ENCODE data around the gene LRRC1.

LRRC1 gene

DNA sequence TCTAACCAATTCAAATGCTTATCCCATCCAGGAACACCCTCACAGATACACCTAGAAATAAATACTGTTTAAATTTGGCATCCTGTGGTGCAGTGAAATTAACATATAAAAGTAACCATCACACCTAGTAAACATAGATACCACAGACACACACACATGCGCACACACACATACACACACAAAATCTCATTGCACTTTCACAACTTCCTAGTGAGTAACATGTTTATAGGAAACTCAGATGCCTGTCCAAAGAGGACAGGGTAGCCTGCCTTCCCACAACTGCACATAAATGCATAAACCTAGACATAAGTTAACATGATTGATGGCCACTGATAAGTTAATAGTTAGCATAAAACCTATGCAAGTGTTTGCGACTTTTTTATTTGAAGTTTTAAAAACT lies 56.8 kb downstream of the LRRC1 start:
- no peak for FAIRE-seq

DNA sequence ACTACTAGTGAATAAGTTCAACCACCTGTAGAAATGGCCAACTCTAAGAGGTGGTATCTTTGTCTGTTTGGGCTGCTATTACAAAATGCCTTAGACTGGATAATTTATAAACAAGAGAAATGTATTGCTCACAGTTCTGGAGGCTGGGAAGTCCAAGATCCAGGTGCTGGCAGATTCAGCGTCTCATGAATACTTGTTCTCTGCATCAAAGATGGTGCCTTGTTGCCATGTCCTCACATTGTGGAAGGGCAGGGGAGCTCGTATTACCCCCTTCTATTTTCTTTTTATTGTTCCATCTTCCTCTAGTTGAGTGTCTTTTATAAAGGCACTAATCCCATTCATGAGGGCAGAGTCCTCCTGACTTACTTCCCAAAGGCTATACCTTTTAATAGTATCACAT lies 58.0 kb downstream of the LRRC1 start:
- FAIRE-seq = no peak

DNA sequence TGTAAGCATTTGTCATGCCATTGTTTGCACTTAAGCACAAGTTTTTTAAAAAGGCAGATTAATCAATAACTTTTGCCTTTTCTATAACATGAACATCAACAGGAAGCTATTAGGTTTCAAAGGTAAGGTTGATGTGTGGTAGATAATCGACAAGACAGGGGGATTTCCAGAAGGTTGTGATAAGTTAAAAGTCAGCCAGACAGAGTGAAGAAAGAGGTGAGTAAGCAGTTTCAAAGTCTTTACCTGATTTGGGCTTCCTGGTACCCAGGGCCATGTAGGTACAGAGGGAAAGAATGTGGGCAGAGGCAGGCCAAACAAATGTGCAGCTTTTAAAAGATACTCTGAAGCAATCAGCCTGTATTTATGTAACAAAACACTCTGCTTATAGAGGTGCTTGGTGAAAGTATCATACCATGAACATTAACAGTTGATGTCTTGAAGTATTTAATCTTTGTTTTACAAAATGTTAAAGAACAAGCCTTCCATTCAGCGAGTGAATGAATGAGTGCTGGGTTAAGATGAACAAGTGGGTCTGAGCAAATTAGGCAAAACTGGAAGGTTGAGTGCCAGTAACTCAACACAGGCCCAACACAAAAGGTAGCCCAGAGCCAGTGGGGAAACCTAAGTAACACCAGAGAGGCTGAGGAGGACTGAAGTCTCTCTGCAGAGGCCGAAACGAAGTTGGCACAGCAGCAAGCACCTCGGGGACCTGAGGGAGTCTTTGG lies 60.2 kb downstream of the LRRC1 start:
- no peak for FAIRE-seq

DNA sequence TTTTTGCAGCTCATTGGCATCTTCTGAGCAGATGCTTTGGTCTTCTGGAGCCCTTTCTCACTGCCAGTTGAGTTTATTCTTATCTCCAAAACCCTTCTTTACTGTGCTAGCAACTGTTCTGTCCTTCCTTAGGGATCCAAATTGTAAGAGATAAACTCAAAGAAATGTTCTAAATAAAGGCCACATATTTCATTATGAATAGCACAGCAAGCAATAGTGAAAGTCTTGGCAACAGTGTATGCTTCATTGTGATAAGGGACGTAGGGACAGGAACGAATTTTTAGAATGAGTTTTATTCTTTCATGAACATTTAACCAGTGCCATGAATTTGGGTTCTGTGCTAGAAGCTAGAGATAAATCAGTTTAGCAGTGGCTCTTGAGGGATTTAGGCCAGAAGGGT lies 61.1 kb downstream of the LRRC1 start:
- FAIRE-seq = no peak

DNA sequence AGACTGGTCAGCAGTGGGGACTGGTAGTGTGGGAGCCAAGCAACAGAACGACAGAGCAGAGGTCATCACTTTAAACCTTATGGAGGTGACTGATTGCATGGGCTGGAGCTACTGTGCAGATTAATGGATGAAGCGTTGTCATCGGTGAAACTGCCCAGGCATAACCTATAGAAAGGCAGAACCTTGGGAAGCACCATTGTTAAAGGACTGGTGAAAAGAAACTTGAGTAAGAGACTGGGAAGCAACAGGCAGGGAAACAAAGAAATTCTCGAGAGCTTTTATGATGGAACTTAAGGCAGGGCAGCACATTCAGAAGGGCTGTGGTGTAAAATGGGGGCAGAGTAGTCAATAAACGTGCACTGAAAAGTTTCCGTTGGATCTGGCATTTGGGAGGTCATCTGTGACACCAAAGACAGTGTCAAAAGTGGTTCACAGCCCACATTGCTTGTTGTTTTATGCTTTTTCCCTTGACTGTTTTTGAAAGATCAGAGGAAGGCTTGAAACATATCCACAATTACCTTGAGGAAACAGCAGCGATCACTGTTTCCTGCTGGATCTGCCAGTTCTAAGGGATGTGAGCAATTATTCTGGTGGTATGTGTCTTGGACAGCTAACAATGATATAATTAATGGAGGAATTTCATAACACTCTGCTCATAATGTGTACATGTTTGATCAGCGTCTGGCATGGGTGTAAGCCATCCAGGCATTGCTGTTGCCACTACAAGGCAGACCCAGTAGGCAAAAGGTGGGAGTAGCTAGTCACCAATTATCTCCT lies 62.7 kb downstream of the LRRC1 start:
- no peak for FAIRE-seq

DNA sequence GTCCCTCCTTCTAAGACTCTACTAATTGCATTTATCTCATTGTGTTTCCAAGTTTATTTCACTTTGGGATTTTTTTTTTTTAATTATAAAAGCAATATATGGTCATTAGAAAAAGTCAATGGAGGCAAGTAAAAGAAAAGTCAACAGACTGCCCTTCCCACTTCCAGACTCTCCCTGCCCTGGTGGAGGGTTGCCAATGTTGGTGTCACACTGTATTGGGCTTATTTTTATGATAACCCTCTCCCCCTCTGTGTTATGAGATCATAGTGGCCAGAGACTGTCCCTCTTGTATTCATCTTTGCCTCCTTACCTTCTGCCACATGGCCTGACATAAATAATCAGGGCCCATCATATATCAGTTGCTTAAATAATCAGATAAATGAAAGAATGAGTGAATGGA lies 63.4 kb downstream of the LRRC1 start:
- no peak for FAIRE-seq

DNA sequence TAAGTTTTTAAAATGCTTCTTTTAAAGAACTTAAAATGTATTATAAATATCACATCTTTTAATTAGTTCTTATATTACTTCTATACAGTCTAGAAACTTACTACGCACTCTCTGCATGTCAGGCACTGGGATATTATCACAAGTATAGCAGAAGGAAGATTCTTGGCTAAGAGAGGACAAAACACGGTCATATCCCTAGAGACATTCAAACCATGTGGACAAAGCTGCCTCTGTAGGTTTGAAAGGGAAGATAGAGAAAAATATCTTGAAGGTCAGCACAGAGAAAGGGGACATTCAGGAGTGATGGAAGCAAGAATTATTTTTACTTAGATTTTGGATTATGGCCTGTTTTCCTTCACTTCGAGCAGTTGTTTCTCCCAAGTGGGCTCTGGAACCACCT lies 64.1 kb downstream of the LRRC1 start:
- no peak for FAIRE-seq

DNA sequence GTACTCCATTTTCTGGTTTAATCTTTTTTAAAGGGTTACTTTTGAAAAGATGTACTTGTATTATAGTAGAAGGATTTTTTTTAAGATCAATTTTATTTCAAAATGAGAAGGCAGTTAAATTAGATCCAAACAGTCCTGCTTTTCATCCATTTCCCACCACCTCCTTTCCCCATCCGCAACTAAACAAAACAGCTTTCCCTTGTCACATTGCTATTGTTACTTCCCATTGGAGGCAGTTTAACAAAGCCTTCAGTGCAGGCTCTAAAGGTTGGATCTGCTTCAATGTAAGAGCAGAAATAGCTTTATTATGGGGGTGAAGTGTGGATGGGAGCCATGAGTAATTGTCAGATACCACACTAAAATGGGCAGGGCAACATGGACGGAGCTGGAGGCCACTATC lies 65.7 kb downstream of the LRRC1 start:
- no peak for FAIRE-seq

DNA sequence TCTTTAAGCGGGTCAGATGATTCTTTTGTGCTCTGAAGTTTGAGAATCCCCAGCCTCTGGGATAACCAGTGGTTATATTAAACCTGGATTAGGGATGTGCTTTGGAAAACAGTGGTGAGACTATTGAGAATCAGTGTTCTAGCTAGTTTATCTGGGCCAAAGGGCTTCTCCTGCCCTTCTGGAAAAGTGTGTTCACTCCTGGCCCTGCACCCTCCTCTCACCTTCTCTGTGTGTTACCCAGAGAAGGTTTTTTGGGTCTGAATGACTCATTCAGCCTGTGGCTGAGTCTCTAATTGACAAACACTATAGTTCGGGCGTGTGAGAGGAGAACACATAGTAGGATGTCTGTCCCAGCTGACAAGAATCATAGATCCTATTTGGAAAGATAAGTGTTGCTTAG lies 66.7 kb downstream of the LRRC1 start:
- FAIRE-seq = no peak

DNA sequence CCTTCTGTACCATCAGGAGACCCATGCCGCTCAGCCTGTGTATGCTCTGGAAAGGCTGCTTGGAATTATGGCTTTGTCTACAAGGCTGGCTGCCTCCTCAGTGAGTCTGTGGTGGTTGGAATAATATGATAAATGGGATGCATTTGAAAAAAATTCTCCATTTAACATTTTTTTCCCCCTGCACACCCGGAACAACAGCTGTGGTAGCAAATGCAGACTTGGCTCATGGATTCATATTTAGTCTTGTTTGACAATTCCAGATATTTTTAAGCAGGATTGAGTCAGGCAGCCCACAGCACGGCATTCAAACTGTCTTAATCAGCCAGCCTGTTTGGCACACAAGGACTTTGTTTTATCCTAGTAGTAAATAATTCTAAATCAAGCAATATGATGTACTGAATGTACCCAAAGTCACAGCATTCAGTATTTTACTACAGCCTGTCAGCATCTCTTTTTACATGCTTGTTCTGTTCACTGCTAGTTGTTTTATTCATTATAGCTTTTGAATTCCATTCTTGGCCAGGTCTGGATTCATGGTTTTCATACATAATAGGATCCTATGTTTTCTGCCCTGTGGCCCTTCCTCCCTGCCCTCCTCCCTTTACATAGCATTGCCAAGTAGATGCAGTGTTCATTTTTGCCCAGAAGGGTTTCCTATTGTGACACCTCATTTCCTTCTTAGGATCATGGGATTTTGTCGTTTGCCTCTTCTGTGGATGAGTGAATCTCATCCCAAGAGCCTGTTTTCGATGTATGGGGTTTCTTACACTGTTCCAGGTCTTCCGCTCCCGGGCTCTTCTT lies 68.1 kb downstream of the LRRC1 start:
- FAIRE-seq = no peak

DNA sequence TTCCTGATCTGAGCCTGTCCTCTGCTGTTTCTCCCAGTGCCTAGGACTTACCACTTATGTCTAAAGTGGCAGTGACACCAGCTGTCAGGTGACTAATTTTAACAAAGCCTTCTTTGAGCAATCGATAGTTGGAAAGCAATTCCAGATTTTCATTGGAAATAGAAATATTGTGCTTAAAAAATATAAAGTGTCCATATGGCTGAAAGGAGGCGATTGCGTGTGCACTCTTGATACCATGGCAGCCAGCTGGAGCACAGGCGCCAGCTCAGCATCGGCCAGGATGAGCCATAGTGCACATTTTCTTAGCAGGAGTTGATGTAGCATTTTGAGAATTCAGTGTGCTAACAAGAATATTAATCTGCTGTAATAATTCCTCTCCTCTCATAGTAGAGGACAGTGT lies 70.0 kb downstream of the LRRC1 start:
- no peak for FAIRE-seq

DNA sequence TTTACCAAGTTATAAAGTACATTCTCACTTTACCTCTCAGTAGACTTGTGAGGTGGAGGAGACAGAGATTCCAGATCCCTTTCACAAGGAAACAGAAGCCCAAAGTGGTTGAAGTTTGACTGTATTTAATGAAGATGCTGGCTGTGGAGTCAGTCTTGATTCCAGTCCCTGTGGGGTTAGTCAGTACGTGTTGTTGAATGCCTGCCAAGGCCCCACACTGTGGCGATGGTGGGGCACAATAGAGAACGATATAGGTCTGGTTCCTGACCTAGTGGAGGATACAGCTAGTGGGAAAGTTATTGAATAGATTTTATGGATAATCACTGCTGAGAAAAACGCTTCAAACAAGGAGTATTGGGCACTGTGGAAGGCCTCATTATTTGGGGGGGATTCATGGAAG lies 71.4 kb downstream of the LRRC1 start:
- FAIRE-seq = no peak

DNA sequence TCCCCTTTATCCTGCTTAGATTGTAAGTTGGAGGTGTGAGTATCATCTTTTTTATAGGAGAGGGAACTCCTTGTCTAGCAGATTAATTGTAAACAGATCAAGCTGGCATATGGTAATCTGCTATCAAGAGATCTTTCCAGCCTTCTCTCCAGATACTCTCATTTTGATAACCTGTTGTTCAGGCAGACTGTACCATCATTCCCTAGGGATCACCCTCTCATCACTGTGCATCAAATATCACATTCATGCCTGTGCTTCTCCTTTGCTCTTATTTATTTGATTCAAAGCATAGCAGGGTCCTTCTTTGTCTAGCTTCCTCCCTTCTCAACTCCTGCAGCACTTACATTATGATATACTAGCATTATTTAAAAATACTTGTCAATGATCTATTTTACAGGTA lies 73.8 kb downstream of the LRRC1 start:
- FAIRE-seq = no peak

DNA sequence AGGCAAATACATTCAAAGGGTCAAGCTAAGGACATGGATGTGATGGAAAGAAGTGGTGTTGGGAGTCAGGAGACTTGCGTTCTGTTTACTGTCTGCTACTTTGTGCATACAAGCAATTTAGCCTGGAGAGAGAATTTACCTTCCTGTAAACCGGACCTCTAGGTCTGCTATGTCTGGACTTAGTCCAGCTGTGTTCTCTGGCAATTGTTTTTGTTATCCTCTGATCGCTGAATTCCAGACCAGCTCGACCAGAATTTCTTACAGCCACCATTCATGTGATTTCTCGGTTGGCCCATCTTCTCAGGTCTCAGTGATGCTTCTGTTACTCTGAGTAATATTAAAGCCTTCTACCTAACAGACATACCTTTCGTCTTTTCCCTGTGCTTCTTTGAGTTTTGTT lies 75.2 kb downstream of the LRRC1 start:
- no peak for FAIRE-seq

DNA sequence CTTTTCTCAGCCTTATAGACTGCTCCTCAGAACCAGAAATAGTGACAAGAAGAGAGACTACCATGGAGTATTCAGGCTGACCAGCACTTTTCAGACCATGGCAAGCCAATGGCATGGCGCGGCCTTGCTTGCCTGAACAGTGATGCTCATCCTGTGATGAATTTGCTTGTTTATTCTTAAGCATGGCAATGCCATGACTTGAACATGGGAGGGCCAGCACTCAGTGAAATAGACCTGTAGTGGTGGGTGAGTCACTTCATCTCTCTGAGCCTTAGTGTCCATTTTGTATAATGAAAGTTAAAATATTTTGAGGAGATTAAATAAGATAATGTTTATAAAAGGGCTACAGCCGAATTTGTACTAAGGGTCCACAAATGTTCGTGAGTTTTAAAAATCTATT lies 79.1 kb downstream of the LRRC1 start:
- FAIRE-seq = no peak

DNA sequence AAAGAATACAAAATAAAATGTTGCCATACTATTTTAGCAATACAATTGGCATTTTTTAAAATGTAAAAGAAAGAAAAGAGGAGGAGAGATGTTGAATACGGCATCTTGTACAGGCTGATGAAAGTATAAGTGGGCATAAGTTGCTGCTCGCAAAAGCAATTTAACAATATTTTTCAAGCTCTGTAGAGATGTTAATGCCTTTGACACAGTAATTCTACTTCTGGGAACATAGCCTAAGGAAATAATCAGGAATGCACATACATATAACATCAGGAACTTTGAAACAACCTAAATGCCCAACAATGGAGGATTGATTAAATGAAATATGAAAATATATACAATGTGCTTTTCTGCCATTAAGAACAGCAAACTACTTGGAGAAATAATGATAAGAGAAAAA lies 80.2 kb downstream of the LRRC1 start:
- FAIRE-seq = no peak

DNA sequence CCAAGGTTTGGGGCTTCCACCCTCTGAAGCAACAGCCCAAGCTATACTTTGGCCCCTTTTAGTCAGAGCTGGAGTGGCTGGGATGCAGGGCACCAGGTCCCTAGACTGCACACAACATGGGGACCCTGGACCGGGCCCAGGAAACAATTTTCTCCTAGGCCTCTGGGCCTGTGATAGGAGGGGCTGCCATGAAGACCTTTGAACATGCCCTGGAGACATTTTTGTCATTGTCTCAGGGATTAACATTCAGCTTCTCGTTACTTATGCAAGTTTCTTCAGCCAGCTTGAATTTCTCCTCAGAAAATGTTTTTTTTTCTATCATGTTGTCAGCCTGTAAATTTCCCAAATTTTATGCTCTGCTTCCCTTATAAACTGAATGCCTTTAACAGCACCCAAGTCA lies 82.3 kb downstream of the LRRC1 start:
- no peak for FAIRE-seq

DNA sequence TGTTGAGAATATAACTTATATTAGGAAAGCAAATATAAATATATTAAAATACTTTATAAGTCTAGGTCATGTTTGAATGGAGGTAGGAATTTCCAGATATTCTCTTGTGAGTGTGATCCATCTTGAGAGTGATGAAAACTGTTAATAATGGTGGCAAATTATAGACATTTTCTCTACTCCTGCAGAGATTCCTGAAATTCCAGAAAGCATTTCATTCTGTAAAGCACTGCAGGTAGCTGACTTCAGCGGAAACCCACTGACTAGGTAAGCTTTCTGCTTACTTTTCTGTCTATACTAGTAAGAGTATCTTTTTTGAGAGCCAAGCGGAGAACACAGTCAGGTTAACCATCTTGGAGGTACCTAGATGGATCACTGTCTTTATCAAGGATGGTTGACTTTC lies 84.0 kb downstream of the LRRC1 start:
- FAIRE-seq = no peak

DNA sequence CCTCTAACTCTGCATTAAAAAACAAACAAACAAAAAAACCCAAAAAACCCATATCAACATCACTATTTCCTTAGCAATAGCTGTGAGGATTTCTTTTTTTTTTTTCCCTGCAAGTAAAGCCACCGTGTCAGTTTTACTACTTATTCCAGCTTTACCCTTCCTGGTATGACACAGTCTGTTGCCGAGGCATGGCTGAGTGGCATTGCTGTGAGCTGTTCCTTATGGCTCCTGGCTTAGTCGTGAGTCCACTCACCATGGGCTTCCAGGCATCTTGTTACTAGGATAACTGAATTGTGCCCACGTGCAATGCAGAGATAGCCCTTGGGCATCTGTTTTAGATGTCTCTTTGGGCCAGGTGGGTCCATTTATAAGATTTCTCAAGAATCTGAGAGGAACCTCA lies 84.8 kb downstream of the LRRC1 start:
- no peak for FAIRE-seq

DNA sequence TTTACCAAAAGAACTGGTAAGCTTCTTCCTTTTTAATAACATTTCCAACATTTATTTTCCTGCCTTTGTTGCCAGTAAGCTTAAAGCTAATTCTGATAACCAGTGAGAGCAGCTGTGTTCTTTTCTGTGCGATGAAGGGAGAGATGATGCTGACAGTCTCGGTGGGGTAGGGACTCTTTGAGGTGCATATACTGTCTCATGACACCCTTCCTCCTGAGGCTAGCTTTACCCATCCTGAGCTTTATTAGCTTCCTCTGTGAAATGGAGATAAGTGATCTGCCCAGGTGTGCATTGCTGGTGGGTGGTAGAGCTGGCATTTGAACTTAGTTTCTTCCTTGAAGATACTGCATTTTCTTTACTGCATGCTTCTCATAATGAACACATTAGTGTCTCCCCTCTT lies 92.5 kb downstream of the LRRC1 start:
- no peak for FAIRE-seq

DNA sequence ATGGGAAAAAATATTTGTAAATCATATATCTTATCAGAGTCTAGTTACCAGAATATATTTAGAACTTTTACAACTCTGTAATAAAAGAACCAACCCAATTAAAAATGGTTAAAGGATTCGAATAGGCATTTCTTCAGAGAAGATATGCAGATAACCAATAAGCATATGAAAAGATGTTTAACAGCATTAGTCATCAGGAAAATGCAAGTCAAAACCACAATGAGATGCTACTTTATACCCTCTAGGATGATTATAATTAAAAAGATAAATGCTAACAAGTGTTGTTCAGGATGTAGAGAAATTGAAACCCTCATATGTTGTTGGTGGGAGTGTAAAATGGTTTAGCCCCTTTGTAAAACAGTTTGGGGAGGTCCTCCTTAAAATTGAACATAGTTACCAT lies 94.1 kb downstream of the LRRC1 start:
- FAIRE-seq = no peak

DNA sequence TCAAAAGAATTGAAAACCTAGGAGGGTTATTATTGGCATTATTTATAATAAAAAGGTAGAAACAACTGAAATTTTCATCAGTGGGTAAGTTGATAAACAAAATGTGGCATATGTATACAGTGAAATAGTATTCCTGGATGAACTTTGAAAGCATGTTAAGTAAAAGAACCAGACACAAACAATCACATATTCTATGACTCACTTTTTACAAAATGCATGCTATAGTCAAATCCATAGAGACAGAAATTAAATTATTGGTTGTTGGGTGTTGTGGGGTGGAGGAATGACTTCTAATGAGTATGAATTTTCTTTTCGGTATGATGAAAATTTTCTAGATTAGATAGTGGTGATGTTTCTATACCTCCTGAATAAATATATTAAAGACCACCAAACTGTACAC lies 94.6 kb downstream of the LRRC1 start:
- no peak for FAIRE-seq

DNA sequence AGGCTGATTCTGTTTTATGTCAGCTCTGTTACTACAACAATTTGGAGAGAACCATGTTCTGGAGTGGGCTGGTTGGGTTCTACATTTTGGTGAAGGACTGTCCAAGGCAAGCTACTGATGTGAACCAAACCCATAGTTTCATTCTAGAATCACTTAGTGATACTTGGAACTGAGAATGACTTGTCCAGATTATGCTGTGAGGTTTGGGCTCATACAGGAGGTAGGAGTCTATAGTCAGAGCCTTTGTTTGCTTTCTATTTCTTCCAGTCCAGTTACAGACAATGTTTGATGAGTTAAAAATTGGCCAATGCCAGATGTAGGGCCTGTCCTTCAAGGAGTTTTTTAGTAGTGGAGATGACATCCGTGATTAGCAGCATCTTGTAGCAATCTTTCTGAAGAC lies 97.9 kb downstream of the LRRC1 start:
- no peak for FAIRE-seq

DNA sequence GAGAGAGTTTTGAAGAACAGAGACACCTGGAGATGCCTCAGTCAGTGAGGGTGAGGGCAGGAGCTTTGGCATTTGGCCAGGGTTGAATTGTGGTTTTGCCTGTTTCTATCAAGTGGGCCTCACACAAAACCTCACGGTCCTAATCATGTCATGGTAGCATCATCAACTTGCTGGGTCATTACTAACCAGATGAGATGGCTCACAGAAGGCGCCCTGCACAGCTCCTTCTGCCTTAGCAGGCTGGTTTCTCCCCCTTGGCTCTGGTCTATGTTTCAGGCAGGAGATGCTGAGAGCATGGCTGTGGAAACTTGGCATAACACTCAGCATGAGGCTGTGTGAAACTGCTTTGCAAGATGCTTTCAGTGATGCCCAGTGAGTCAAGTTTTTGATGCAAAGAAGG lies 99.3 kb downstream of the LRRC1 start:
- no peak for FAIRE-seq
